Measurements from ENCODE around the gene TBC1D21. TPM values are rescaled to one million over a fixed set of nuclear protein-coding genes. Genes with fewer than 3 reads are reported as not detected.
"Not testable (repeated sequence)": the region's sequence is repeated elsewhere in the genome, so short reads cannot be mapped to it uniquely, and the experiment has no call there.

TBC1D21 gene
- total RNA-seq, 4 donors from 2014 or later, result not detected

- H3K27ac ChIP-seq, result no peak overlapping the region
- intact Hi-C loops (cut with DNase I; ENCODE audit: low total_unique reads) (no loop called here), in situ Hi-C loops (cut with MboI; ENCODE audit: low sequenced_read_pairs in 4 of 4) (no loop called here)
- H3K4me1 ChIP-seq, result no peaks in the 10 kb centered on the region
- ATAC-seq (no peak), DNase-seq (no peak)
- H3K9me3 ChIP-seq, result no peaks in the 10 kb centered on the region
- no peaks in the 10 kb centered on the region for H3K27me3 ChIP-seq
- TF ChIP-seq CTCF (IDR thresholded peaks at IDR 0.05 in 4 of 5, conservative IDR thresholded peaks at IDR 0.05 in 1 of 5) (no peak), POLR2A (IDR thresholded peaks at IDR 0.05) (no peak)
- H3K36me3 ChIP-seq, result no peaks in the 10 kb centered on the region
- no peak overlapping the region for H3K4me3 ChIP-seq
Measured at GRCh38 chr15:73935547-73935946, 62.2 kb downstream of the TBC1D21 start.

GRCh38 chr15:73936181-73936580, 62.8 kb downstream of the TBC1D21 start:
- Histone ChIP-seq H3K27me3 (no peaks in the 10 kb centered on the region), H3K4me3 (no peak overlapping the region), H3K27ac (no peak overlapping the region), H3K36me3 (no peaks in the 10 kb centered on the region), H3K4me1 (no peaks in the 10 kb centered on the region), H3K9me3 (no peaks in the 10 kb centered on the region)
- TF ChIP-seq POLR2A (IDR thresholded peaks at IDR 0.05), result no peak
- no peak for TF ChIP-seq CTCF (IDR thresholded peaks at IDR 0.05 in 4 of 5, conservative IDR thresholded peaks at IDR 0.05 in 1 of 5)
- in situ Hi-C loops (cut with MboI; ENCODE audit: low sequenced_read_pairs in 4 of 4), result no loop called here
- intact Hi-C loops (cut with DNase I; ENCODE audit: low total_unique reads), result no loop called here
- no peak for DNase-seq
- ATAC-seq, result no peak

- Histone ChIP-seq H3K4me1 (no peaks in the 10 kb centered on the region), H3K27ac (no peak overlapping the region), H3K36me3 (no peaks in the 10 kb centered on the region), H3K9me3 (no peaks in the 10 kb centered on the region), H3K4me3 (no peak overlapping the region), H3K27me3 (no peaks in the 10 kb centered on the region)
- ATAC-seq (no peak), DNase-seq (no peak)
- in situ Hi-C loops (cut with MboI; ENCODE audit: low sequenced_read_pairs in 4 of 4) (no loop called here), intact Hi-C loops (cut with DNase I; ENCODE audit: low total_unique reads) (no loop called here)
- no peak for TF ChIP-seq POLR2A (IDR thresholded peaks at IDR 0.05)
- TF ChIP-seq CTCF (IDR thresholded peaks at IDR 0.05 in 4 of 5, conservative IDR thresholded peaks at IDR 0.05 in 1 of 5), result no peak
Measured at GRCh38 chr15:73936588-73937290, 63.4 kb downstream of the TBC1D21 start.

GRCh38 chr15:73937296-73937695, 63.9 kb downstream of the TBC1D21 start:
- H3K4me1 ChIP-seq, result no peaks in the 10 kb centered on the region
- intact Hi-C loops (cut with DNase I; ENCODE audit: low total_unique reads) (no loop called here), in situ Hi-C loops (cut with MboI; ENCODE audit: low sequenced_read_pairs in 4 of 4) (no loop called here)
- ATAC-seq (no peak), DNase-seq (no peak)
- H3K4me3 ChIP-seq, result no peak overlapping the region
- no peak for TF ChIP-seq CTCF (IDR thresholded peaks at IDR 0.05 in 4 of 5, conservative IDR thresholded peaks at IDR 0.05 in 1 of 5)
- TF ChIP-seq POLR2A (IDR thresholded peaks at IDR 0.05), result no peak
- H3K27ac ChIP-seq, result no peak overlapping the region
- no peaks in the 10 kb centered on the region for H3K27me3 ChIP-seq
- H3K36me3 ChIP-seq, result no peaks in the 10 kb centered on the region
- no peaks in the 10 kb centered on the region for H3K9me3 ChIP-seq

- ATAC-seq, result no peak
- Histone ChIP-seq H3K27ac (no peak overlapping the region), H3K27me3 (no peaks in the 10 kb centered on the region), H3K36me3 (no peaks in the 10 kb centered on the region), H3K9me3 (no peaks in the 10 kb centered on the region), H3K4me3 (no peak overlapping the region), H3K4me1 (no peaks in the 10 kb centered on the region)
- no peak for TF ChIP-seq CTCF (IDR thresholded peaks at IDR 0.05 in 4 of 5, conservative IDR thresholded peaks at IDR 0.05 in 1 of 5)
- no peak for TF ChIP-seq POLR2A (IDR thresholded peaks at IDR 0.05)
- intact Hi-C loops (cut with DNase I; ENCODE audit: low total_unique reads) (no loop called here), in situ Hi-C loops (cut with MboI; ENCODE audit: low sequenced_read_pairs in 4 of 4) (no loop called here)
- no peak for DNase-seq
Measured at GRCh38 chr15:73937726-73938125, 64.4 kb downstream of the TBC1D21 start.

- H3K4me3 ChIP-seq; H3K27me3 ChIP-seq; H3K9me3 ChIP-seq; H3K36me3 ChIP-seq; intact Hi-C loops (cut with DNase I; ENCODE audit: low total_unique reads); ATAC-seq; in situ Hi-C loops (cut with MboI; ENCODE audit: low sequenced_read_pairs in 4 of 4); DNase-seq; H3K4me1 ChIP-seq; H3K27ac ChIP-seq: not testable (repeated sequence)
Measured at GRCh38 chr15:73938516-73938915, 65.2 kb downstream of the TBC1D21 start.

Data from gastrocnemius medialis (tissue), 4 donors.